Psoas muscle (tissue), 8 donors: Measurements from ENCODE around the gene HOXC10. TPM values are rescaled to one million over a fixed set of nuclear protein-coding genes. Genes with fewer than 3 reads are reported as not detected.
A peak's percentile ranks its signal among the peaks of the same experiment; 100 is the strongest.

Source experiments
- ATAC-seq, 4 donors: fragments of 200-7000 bp; cut with Tn5 transposase; one replicate each; pipeline ENCODE4 v1.9.1; 2020; ENCODE audit warnings: moderate library complexity in 3 of 4, mild to moderate bottlenecking in 2 of 4
- DNase-seq, 2 donors: peaks; one replicate each; pipeline ENCODE4 v3.0.0-alpha.2; 2020
- H3K27ac ChIP-seq: fragments of 200-600 bp; one replicate; pipeline ENCODE4 v1.8.0; 2022
- H3K27me3 ChIP-seq, 3 donors: fragments of 200-600 bp in 1 of 3; one replicate each; pipeline versions ENCODE4 v1.6.1 to v1.8.0; 2013 to 2022; ENCODE audit warnings: low read length in 2 of 3, mild to moderate bottlenecking in 2 of 3, moderate library complexity in 1 of 3; ENCODE audit not compliant: insufficient read depth in 3 of 3
- H3K36me3 ChIP-seq, 2 donors: fragments of 200-600 bp in 1 of 2; one replicate each; pipeline versions ENCODE4 v1.6.1 to v1.8.0; 2013 to 2022; ENCODE audit warnings: low read depth in 1 of 2, mild to moderate bottlenecking in 1 of 2, moderate library complexity in 1 of 2; ENCODE audit not compliant: insufficient read depth in 1 of 2
- H3K4me1 ChIP-seq: fragments of 200-600 bp; one replicate; pipeline ENCODE4 v1.8.0; 2022
- H3K4me3 ChIP-seq: fragments of 200-600 bp; one replicate; pipeline ENCODE4 v1.8.0; 2022; ENCODE audit warnings: mild to moderate bottlenecking
- H3K9me3 ChIP-seq: fragments of 200-600 bp; one replicate; pipeline ENCODE4 v1.8.0; 2022
- WGBS, 3 donors: extraction: QIAGEN DNeasy Blood & Tissue Kit; methylation state at CpG; one replicate each; pipeline versions ENCODE4 v1.1.6 to v1.1.7; 2013; 5-methylcytosine and 5-hydroxymethylcytosine counted together
- intact Hi-C, 2 donors: fragments of 100-400 bp; cut with DNase I; formaldehyde crosslinking; loops; one replicate each; pipeline versions ENCODE4 v1.11.0 to v1.14.2; 2022
- polyA plus RNA-seq, 3 donors: library from polyadenylated mRNA; stranded (reverse); fragments of 200-250 nt; gene quantifications; one replicate each; pipeline ENCODE4 v1.2.3, GENCODE V29; 2013
- total RNA-seq, 4 donors: library from RNA; stranded (reverse); fragmentation: NEBNext Ultra II Directional in 2 of 4; extraction: Animal tissue kit (Norgen Biotek cat#: 25700) in 2 of 4; gene quantifications; one replicate each; pipeline versions ENCODE4 v1.2.1 to v1.2.4, GENCODE V29; 2021 to 2023
- TF ChIP-seq, protein P1 (sequence below): fragments of 200-600 bp; IDR thresholded peaks from one replicate; pipeline ENCODE4 v1.8.0; 2022; ENCODE audit warnings: antibody characterized with exemption
- donor health status: healthy with polysubstance abuse.
- donor health status: DM: no; HTN: no; CAD: no; lungs with moderate emphysema.
- donor health status: Bipolar disorder and iron deficiency.
- donor health status: healthy.
- donor health status: DM: yes; HTN: yes; CAD: no.
- donor health status: DM: no; HTN: no; CAD: no.
- donor health status: DM: no; HTN: no; CAD: no.
- donor health status: DM: yes; HTN: yes; CAD: no.

HOXC10 gene
- total and polyA plus RNA-seq, 7 donors = 3.0 to 129 (median 62.0) TPM

DNA sequence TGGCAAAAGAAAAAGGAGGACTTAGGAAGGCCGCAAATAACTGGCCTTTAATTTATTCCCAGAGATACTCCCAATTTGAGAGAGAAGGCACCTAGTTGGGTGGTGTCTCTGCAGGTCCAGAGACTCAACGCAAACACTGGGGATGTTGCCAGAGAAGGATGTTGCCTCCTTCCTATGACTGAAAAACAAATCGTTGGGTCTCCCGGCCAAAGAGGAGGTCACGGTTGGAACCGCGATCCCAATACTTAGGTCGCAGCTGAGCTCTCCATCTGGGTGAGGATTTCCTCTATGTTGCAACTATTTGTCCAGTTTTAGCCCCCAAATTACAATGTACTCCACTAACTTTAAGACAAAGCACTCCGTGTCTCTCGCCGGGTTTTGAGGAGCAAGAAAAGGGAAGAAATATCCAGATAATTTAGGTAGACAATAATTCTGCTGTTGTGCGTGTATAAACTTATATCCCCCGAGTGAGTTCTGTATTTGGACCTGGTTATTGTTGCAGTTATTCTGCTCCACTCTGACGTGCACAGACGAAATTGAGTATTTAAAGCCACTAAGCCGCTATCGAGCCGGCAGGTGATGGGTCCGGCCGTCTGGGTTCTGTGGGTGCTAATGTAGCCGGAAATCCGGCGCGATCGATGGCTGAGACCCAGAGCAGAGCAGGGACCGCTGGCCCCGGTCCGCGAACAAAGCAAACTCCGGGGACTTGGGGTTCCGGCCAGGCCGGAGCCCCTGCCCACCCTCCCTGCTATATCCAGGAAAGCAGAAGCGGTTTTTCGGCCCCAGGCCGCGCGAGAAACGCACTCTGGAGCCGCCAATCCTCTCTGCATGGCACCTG is 24.5 kb upstream of the HOXC10 start:
- TF ChIP-seq, protein P1, sequence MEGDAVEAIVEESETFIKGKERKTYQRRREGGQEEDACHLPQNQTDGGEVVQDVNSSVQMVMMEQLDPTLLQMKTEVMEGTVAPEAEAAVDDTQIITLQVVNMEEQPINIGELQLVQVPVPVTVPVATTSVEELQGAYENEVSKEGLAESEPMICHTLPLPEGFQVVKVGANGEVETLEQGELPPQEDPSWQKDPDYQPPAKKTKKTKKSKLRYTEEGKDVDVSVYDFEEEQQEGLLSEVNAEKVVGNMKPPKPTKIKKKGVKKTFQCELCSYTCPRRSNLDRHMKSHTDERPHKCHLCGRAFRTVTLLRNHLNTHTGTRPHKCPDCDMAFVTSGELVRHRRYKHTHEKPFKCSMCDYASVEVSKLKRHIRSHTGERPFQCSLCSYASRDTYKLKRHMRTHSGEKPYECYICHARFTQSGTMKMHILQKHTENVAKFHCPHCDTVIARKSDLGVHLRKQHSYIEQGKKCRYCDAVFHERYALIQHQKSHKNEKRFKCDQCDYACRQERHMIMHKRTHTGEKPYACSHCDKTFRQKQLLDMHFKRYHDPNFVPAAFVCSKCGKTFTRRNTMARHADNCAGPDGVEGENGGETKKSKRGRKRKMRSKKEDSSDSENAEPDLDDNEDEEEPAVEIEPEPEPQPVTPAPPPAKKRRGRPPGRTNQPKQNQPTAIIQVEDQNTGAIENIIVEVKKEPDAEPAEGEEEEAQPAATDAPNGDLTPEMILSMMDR = no peak
- no peaks in the 10 kb centered on the region for H3K36me3 ChIP-seq
- no peak overlapping the region for H3K4me3 ChIP-seq
- intact Hi-C loops = loop anchor here in 1 of 2 donors (10.0 kb wide), 1 partner anchor 266 kb away; no protein-coding TSS in a partner anchor
- H3K27ac ChIP-seq = no peak overlapping the region
- H3K4me1 ChIP-seq = no peaks in the 10 kb centered on the region
- 63 to 71% (median 68%) methylated on average over 36 to 39 of the region's 39 CpGs for WGBS, 3 donors
- H3K9me3 ChIP-seq = no peaks in the 10 kb centered on the region
- no peak for ATAC-seq
- peaks cover 0 to 98% (median 29%) of the 10 kb centered on the region in 3 donors for H3K27me3 ChIP-seq
- DNase-seq = peak in 1 of 2 donors; percentile 39

GRCh38 chr12:53961025-53961761 is 23.8 kb upstream of the HOXC10 start:
- intact Hi-C loops = loop anchor here in 1 of 2 donors (10.0 kb wide), 1 partner anchor 266 kb away; no protein-coding TSS in a partner anchor
- Histone ChIP-seq H3K27ac (no peak overlapping the region), H3K27me3 (peaks cover 0 to 98% (median 30%) of the 10 kb centered on the region in 3 donors), H3K4me1 (peaks cover 4% of the 10 kb centered on the region), H3K9me3 (no peaks in the 10 kb centered on the region), H3K4me3 (no peak overlapping the region), H3K36me3 (no peaks in the 10 kb centered on the region)
- ATAC-seq (peak in 2 of 4 donors; percentile 25 to 43), DNase-seq (peak in 1 of 2 donors; percentile 54)
- WGBS, 3 donors = 53 to 60% (median 53%) methylated on average over 58 to 72 of the region's 72 CpGs
- TF ChIP-seq, protein P1 = no peak

GRCh38 chr12:53963005-53963404 is 21.9 kb upstream of the HOXC10 start:
- ATAC-seq = no peak
- WGBS, 3 donors = 64 to 73% (median 66%) methylated on average over 7 of the region's 7 CpGs
- no peak for DNase-seq
- no peak overlapping the region for H3K4me3 ChIP-seq
- H3K27ac ChIP-seq = no peak overlapping the region
- no peaks in the 10 kb centered on the region for H3K36me3 ChIP-seq
- peaks cover 4% of the 10 kb centered on the region for H3K4me1 ChIP-seq
- TF ChIP-seq, protein P1 = no peak
- H3K9me3 ChIP-seq = no peaks in the 10 kb centered on the region
- peaks cover 0 to 98% (median 29%) of the 10 kb centered on the region in 3 donors for H3K27me3 ChIP-seq
- intact Hi-C loops = loop anchor here in 1 of 2 donors (10.0 kb wide), 1 partner anchor 268 kb away; no protein-coding TSS in a partner anchor

GRCh38 chr12:53963434-53964314 is 21.3 kb upstream of the HOXC10 start:
- DNase-seq = peak in 1 of 2 donors; percentile 30
- WGBS, 3 donors = 51 to 63% (median 52%) methylated on average over 38 of the region's 38 CpGs

More at GRCh38 chr12:53963434-53964314, 21.3 kb upstream of the HOXC10 start:
- H3K9me3 ChIP-seq = no peaks in the 10 kb centered on the region
- intact Hi-C loops = loop anchor here in 1 of 2 donors (10.0 kb wide), 1 partner anchor 269 kb away; no protein-coding TSS in a partner anchor
- TF ChIP-seq, protein P1 = no peak
- no peaks in the 10 kb centered on the region for H3K36me3 ChIP-seq
- H3K4me1 ChIP-seq = peaks cover 4% of the 10 kb centered on the region
- no peak for ATAC-seq
- no peak overlapping the region for H3K4me3 ChIP-seq
- peaks cover 0 to 96% (median 30%) of the 10 kb centered on the region in 3 donors for H3K27me3 ChIP-seq
- no peak overlapping the region for H3K27ac ChIP-seq
